ENCODE data around the gene UNC80. TPM values are rescaled to one million over a fixed set of nuclear protein-coding genes. Genes with fewer than 3 reads are reported as not detected.

Gene UNC80, protein sequence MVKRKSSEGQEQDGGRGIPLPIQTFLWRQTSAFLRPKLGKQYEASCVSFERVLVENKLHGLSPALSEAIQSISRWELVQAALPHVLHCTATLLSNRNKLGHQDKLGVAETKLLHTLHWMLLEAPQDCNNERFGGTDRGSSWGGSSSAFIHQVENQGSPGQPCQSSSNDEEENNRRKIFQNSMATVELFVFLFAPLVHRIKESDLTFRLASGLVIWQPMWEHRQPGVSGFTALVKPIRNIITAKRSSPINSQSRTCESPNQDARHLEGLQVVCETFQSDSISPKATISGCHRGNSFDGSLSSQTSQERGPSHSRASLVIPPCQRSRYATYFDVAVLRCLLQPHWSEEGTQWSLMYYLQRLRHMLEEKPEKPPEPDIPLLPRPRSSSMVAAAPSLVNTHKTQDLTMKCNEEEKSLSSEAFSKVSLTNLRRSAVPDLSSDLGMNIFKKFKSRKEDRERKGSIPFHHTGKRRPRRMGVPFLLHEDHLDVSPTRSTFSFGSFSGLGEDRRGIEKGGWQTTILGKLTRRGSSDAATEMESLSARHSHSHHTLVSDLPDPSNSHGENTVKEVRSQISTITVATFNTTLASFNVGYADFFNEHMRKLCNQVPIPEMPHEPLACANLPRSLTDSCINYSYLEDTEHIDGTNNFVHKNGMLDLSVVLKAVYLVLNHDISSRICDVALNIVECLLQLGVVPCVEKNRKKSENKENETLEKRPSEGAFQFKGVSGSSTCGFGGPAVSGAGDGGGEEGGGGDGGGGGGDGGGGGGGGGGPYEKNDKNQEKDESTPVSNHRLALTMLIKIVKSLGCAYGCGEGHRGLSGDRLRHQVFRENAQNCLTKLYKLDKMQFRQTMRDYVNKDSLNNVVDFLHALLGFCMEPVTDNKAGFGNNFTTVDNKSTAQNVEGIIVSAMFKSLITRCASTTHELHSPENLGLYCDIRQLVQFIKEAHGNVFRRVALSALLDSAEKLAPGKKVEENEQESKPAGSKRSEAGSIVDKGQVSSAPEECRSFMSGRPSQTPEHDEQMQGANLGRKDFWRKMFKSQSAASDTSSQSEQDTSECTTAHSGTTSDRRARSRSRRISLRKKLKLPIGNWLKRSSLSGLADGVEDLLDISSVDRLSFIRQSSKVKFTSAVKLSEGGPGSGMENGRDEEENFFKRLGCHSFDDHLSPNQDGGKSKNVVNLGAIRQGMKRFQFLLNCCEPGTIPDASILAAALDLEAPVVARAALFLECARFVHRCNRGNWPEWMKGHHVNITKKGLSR (N-terminal part only)
- polyA plus RNA-seq (2012; ENCODE audit: low read depth, missing spikeins) = not detected

DNA sequence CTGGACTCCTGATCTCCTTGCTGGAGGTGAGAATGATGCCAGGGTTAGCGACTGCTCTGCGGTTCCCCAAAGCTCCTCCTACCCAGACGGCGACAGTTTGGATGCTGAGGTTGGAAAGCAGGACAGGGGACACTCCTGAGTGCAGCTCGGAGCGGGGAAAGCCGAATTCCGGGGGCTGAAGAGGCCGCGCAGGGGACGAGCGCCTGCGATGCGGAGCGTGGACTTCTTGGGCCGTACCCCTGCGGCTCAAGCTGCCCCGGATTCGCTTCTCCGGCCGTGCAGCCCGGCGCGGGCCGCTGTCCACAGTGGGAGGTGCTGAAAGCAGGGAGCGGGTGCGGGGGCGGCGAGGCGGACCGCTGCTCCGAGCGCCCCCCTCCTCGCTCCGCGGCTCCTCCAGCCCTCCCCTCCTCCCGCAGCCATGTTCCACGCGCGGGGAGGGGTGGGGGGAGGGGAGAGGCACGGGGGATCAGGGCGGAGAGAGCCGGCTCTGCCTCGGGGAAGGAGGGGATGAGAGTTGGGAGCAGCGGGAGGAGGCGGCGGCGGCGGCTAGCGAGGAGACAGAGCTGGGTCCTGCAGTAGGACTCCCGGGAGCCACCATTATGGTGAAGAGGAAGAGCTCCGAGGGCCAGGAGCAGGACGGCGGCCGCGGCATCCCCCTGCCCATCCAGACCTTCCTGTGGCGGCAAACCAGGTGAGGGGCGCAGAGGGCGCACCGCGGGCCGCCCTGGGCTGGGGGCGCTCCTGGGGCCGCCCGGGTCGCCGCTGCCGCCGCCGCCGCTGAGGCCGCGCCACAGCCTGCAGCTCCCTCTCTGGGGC lies at the start of gene UNC80:
Gene UNC80 (plus strand): TSS at position 359 of the 816 bp plus-strand sequence. CDS start 241 bp downstream, at position 600.
- TF ChIP-seq POLR2A (IDR thresholded peaks at IDR 0.05; ENCODE audit: low read depth, low read length) = no peak
- no peak for TF ChIP-seq PAX5 (IDR thresholded peaks at IDR 0.05; ENCODE audit: insufficient read depth, low read length, severe bottlenecking)
- TF ChIP-seq TAF1 (IDR thresholded peaks at IDR 0.05; ENCODE audit: low read depth, low read length) = no peak
- no peak for TF ChIP-seq POU2F2 (IDR thresholded peaks at IDR 0.05; ENCODE audit: low read depth, low read length)
- TF ChIP-seq POLR2AphosphoS5 (IDR thresholded peaks at IDR 0.05; ENCODE audit: low read depth, low read length) = no peak
- TF ChIP-seq SPI1 (IDR thresholded peaks at IDR 0.05; ENCODE audit: low read depth, low read length) = no peak
- DNase-seq (ENCODE audit: insufficient read length, low spot score) (no peak), FAIRE-seq (no peak)

DNA sequence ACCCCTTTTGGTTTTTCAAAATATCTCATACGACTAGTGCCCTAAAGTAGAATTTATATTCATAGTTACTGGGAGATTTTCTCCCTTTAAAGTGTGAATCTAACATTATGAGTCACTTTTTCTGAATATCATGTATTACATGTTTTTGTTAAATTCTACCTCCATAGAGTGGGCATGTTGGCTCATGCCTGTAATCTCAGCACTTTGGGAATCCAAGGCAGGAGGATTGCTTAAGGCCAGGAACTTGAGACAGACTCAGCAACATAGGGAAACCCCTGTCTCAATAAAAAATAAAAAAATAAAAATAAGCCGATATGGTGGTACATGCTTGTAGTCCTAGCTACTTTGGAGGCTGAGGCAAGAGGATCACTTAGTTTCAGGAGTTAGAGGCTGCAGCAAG lies 45.3 kb upstream of the UNC80 start:
- FAIRE-seq (no peak), DNase-seq (ENCODE audit: insufficient read length, low spot score) (no peak)
- TF ChIP-seq POLR2AphosphoS5 (IDR thresholded peaks at IDR 0.05; ENCODE audit: low read depth, low read length) = no peak
- TF ChIP-seq TAF1 (IDR thresholded peaks at IDR 0.05; ENCODE audit: low read depth, low read length) = no peak
- TF ChIP-seq POLR2A (IDR thresholded peaks at IDR 0.05; ENCODE audit: low read depth, low read length) = no peak
- no peak for TF ChIP-seq SPI1 (IDR thresholded peaks at IDR 0.05; ENCODE audit: low read depth, low read length)
- TF ChIP-seq POU2F2 (IDR thresholded peaks at IDR 0.05; ENCODE audit: low read depth, low read length) = no peak
- no peak for TF ChIP-seq PAX5 (IDR thresholded peaks at IDR 0.05; ENCODE audit: insufficient read depth, low read length, severe bottlenecking)

DNA sequence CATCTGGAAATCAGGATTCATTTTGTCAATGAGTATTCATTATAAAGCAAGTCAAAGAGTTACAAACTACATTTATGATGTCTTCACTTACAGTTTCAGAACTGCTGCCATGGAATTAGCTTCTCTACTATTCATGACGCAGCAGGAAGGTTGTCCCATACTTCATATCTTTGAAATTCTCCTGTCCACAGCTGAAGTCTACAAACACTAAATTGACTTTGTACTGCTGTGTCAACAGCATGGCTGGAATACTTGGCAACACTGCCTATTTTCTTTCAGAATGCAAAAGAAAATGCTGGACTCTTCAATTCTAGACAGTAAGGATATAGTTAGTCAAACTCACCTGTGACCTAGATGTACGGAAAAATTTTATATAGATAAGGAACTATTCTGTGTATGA lies 44.6 kb upstream of the UNC80 start:
- TF ChIP-seq POLR2A (IDR thresholded peaks at IDR 0.05; ENCODE audit: low read depth, low read length) (no peak), TAF1 (IDR thresholded peaks at IDR 0.05; ENCODE audit: low read depth, low read length) (no peak), POU2F2 (IDR thresholded peaks at IDR 0.05; ENCODE audit: low read depth, low read length) (no peak), POLR2AphosphoS5 (IDR thresholded peaks at IDR 0.05; ENCODE audit: low read depth, low read length) (no peak), PAX5 (IDR thresholded peaks at IDR 0.05; ENCODE audit: insufficient read depth, low read length, severe bottlenecking) (no peak), SPI1 (IDR thresholded peaks at IDR 0.05; ENCODE audit: low read depth, low read length) (no peak)
- FAIRE-seq = no peak
- DNase-seq (ENCODE audit: insufficient read length, low spot score) = no peak

DNA sequence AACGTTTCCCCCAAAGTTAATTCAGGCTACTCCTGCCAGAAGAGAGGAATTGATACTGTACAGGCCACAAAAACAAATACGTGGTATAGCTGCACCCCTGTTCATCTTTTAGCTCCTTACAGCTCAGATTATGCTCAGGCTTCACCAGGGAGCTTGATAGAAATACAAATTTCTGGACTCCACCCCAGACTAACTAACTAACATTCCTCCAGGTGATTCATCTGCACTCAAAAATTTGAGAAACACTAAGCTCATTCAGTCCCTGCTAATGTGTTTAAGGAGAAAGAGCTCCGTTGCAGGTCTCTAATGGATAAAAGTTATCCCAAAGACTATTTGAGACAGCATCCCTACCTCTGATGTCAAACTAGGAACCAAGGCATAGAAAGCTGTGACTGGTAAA lies 36.8 kb upstream of the UNC80 start:
- DNase-seq (ENCODE audit: insufficient read length, low spot score) = no peak
- TF ChIP-seq TAF1 (IDR thresholded peaks at IDR 0.05; ENCODE audit: low read depth, low read length) (no peak), POLR2A (IDR thresholded peaks at IDR 0.05; ENCODE audit: low read depth, low read length) (no peak), SPI1 (IDR thresholded peaks at IDR 0.05; ENCODE audit: low read depth, low read length) (no peak)
- no peak for FAIRE-seq

DNA sequence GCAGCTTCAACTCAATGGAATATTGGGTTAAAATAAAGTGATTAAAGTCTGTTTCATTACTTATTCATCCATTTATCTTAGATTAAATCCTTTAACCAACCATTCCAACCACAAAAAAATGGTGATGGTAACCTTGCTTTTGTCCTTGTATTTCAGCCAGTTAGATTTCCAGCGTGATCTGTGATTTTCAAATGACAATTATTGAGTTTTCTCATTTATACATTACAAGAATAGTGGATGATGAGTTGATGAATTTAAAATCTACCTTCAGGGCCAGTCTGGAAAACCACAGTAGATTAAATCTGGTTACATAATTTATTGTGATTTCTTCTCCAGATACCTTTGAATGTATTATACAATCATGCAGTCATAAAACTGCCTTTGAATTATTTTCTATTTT lies 29.7 kb upstream of the UNC80 start:
- no peak for TF ChIP-seq TAF1 (IDR thresholded peaks at IDR 0.05; ENCODE audit: low read depth, low read length)
- TF ChIP-seq POLR2AphosphoS5 (IDR thresholded peaks at IDR 0.05; ENCODE audit: low read depth, low read length) = no peak
- no peak for TF ChIP-seq POLR2A (IDR thresholded peaks at IDR 0.05; ENCODE audit: low read depth, low read length)
- TF ChIP-seq SPI1 (IDR thresholded peaks at IDR 0.05; ENCODE audit: low read depth, low read length) = no peak
- no peak for TF ChIP-seq PAX5 (IDR thresholded peaks at IDR 0.05; ENCODE audit: insufficient read depth, low read length, severe bottlenecking)
- no peak for TF ChIP-seq POU2F2 (IDR thresholded peaks at IDR 0.05; ENCODE audit: low read depth, low read length)
- no peak for FAIRE-seq
- DNase-seq (ENCODE audit: insufficient read length, low spot score) = no peak

DNA sequence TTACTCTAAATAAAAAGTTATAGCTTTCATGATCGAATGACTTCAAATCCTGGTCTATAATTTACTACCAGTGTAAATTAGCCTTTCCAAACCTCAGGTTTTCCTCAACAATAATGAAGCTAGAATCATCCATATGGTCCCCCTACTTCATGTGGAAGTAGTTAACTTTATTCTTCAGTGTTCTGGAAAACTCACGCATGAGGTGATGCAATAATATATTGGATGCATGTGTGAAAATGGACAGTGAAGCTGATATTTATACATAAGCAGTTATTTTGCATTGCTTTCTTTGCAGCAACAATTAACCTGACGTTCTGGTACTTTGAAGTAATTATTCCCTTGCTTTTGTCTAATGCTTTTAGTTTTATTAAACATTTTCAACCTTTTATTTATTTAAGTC lies 18.6 kb upstream of the UNC80 start:
- FAIRE-seq = no peak

DNA sequence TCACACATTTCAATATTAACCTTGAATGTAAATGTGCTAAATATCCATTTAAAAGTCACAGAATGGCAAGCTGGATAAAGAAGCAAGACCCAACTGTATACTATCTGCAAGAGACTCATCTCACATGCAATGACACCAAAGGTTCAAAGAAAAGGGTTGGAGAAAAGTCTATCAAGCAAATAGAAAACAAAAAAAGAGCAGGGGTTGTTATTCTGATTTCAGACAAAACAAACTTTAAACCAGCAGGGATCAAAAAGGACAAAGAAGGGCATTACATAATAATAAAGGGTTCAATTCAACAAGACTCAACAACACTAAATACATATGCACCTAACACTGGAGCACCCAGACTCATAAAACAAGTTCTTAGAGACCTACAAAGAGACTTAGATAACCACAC lies 14.5 kb upstream of the UNC80 start:
- TF ChIP-seq SPI1 (IDR thresholded peaks at IDR 0.05; ENCODE audit: low read depth, low read length) (no peak), POLR2A (IDR thresholded peaks at IDR 0.05; ENCODE audit: low read depth, low read length) (no peak), POU2F2 (IDR thresholded peaks at IDR 0.05; ENCODE audit: low read depth, low read length) (no peak), POLR2AphosphoS5 (IDR thresholded peaks at IDR 0.05; ENCODE audit: low read depth, low read length) (no peak), PAX5 (IDR thresholded peaks at IDR 0.05; ENCODE audit: insufficient read depth, low read length, severe bottlenecking) (no peak), TAF1 (IDR thresholded peaks at IDR 0.05; ENCODE audit: low read depth, low read length) (no peak)
- no peak for FAIRE-seq
- no peak for DNase-seq (ENCODE audit: insufficient read length, low spot score)

More for the DNA sequence above, 18.6 kb upstream of the UNC80 start:
- TF ChIP-seq PAX5 (IDR thresholded peaks at IDR 0.05; ENCODE audit: insufficient read depth, low read length, severe bottlenecking) (no peak), POU2F2 (IDR thresholded peaks at IDR 0.05; ENCODE audit: low read depth, low read length) (no peak), SPI1 (IDR thresholded peaks at IDR 0.05; ENCODE audit: low read depth, low read length) (no peak), POLR2AphosphoS5 (IDR thresholded peaks at IDR 0.05; ENCODE audit: low read depth, low read length) (no peak), POLR2A (IDR thresholded peaks at IDR 0.05; ENCODE audit: low read depth, low read length) (no peak), TAF1 (IDR thresholded peaks at IDR 0.05; ENCODE audit: low read depth, low read length) (no peak)
- DNase-seq (ENCODE audit: insufficient read length, low spot score) = no peak

DNA sequence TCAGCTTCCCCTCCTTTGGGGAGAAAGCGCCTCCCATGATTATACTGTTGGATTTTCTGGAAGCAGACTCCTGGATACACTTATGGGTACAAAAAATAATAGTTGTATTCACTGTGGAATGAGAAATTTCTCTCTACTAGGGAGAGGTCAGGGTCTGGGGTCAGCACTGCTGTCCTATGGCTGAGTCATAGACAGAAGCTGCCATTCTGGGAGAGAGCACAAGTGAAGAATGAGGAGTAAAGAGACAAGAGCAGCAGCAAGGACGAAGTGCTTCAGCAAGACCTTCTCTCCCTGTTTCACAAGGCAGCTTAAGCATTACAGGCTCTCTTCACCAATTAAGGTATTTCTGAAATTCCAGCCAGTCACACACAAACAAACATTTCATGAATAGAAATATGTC lies 10.1 kb upstream of the UNC80 start:
- TF ChIP-seq POU2F2 (IDR thresholded peaks at IDR 0.05; ENCODE audit: low read depth, low read length) = no peak
- no peak for TF ChIP-seq PAX5 (IDR thresholded peaks at IDR 0.05; ENCODE audit: insufficient read depth, low read length, severe bottlenecking)
- DNase-seq (ENCODE audit: insufficient read length, low spot score) (no peak), FAIRE-seq (no peak)

Data from GM12891 (cell line).